A549 (cell line): ENCODE data around the gene IDE. TPM values are rescaled to one million over a fixed set of nuclear protein-coding genes. Genes with fewer than 3 reads are reported as not detected.

Source experiments
- ATAC-seq, 2 experiments: fragments of 200-7000 bp in 1 of 2; fragments of >200 bp in 1 of 2; cut with Nextera tagmentation in 1 of 2; cut with Tn5 transposase in 1 of 2; 3 replicates each; pipeline versions ENCODE4 v1.8.0 to v1.9.1; 2018 to 2020; ENCODE audit warnings: mild to moderate bottlenecking in 1 of 2, moderate library complexity in 1 of 2
- CTCF ChIA-PET: fragments of 300-600 bp; sonication (Branson Sonifier 250); formaldehyde crosslinking; extraction: SDS; loops from one replicate; lab custom pipeline; 2021; ENCODE audit warnings: antibody characterized with exemption, inconsistent platforms; lab: Yijun Ruan, JAX
- POLR2A ChIA-PET: fragments of 350-600 bp; formaldehyde crosslinking; extraction: SDS; loops from one replicate; lab custom pipeline; 2021; ENCODE audit warnings: antibody characterized with exemption, inconsistent platforms; lab: Yijun Ruan, JAX
- DNase-seq, 2 experiments: peaks; one replicate each; pipeline versions ENCODE4 v3.0.0 to v3.0.0-alpha.2; 2011 to 2016; ENCODE audit warnings: low read depth in 1 of 2, low spot score in 1 of 2
- FAIRE-seq: peaks from 2 replicates; lab custom pipeline; 2011; peaks lifted over from hg19 to GRCh38; lab: Jason Lieb, UNC
- H3K27ac ChIP-seq, 2 experiments: fragments of >200 bp; sonication (Bioruptor Twin); formaldehyde crosslinking; 3 replicates each; pipeline ENCODE4 v1.5.1; 2016 to 2017
- H3K4me1 ChIP-seq: fragments of >200 bp; sonication (Bioruptor Twin); formaldehyde crosslinking; 3 replicates; pipeline ENCODE4 v1.6.1; 2016
- H3K4me2 ChIP-seq: fragments of >200 bp; sonication (Bioruptor Twin); formaldehyde crosslinking; 3 replicates; pipeline ENCODE4 v1.6.1; 2016
- H3K4me3 ChIP-seq: fragments of >200 bp; sonication (Bioruptor Twin); formaldehyde crosslinking; 3 replicates; pipeline ENCODE4 v1.5.1; 2016
- H3K9me3 ChIP-seq: fragments of >200 bp; sonication (Bioruptor Twin); formaldehyde crosslinking; 3 replicates; pipeline ENCODE4 v1.6.1; 2016
- BCL3 ChIP-seq: fragments of >200 bp; sonication (Bioruptor Twin); formaldehyde crosslinking; IDR thresholded peaks from 3 replicates; pipeline ENCODE4 v1.6.1; 2016
- CHD4 ChIP-seq: fragments of 200-600 bp; sonication (generic); IDR thresholded peaks from 2 replicates; pipeline ENCODE4 v1.6.1; 2016; ENCODE audit warnings: antibody characterized with exemption, mild to moderate bottlenecking, borderline replicate concordance
- EP300 ChIP-seq, 2 experiments: fragments of >200 bp; sonication (Bioruptor Twin); formaldehyde crosslinking; IDR thresholded peaks; 2 replicates in 1 of 2; 3 replicates in 1 of 2; pipeline ENCODE4 v1.6.1; 2016 to 2017
- HES2 ChIP-seq: fragments of >200 bp; sonication (Bioruptor Twin); formaldehyde crosslinking; IDR thresholded peaks from 2 replicates; pipeline ENCODE4 v1.6.1; 2016
- HMGXB4 ChIP-seq: fragments of 250-450 bp; sonication (Bioruptor Pico); IDR thresholded peaks from 2 replicates; pipeline ENCODE4 v1.5.0; 2021; ENCODE audit warnings: mild to moderate bottlenecking, moderate library complexity, borderline replicate concordance
- JUN ChIP-seq, 2 experiments: fragments of >200 bp; sonication (Bioruptor Twin); formaldehyde crosslinking; IDR thresholded peaks; 2 replicates in 1 of 2; 3 replicates in 1 of 2; pipeline ENCODE4 v1.6.1; 2016 to 2017
- KDM1A ChIP-seq: fragments of 200-600 bp; sonication (generic); IDR thresholded peaks from 2 replicates; pipeline ENCODE4 v1.6.1; 2016; ENCODE audit warnings: low read depth, mild to moderate bottlenecking
- KDM5A ChIP-seq: fragments of 200-600 bp; sonication (generic); IDR thresholded peaks from 2 replicates; pipeline ENCODE4 v1.6.1; 2016; ENCODE audit warnings: antibody characterized with exemption, mild to moderate bottlenecking
- MAZ ChIP-seq: fragments of 150-350 bp; IDR thresholded peaks from 2 replicates; pipeline ENCODE4 v1.6.1; 2014; ENCODE audit warnings: antibody characterized with exemption, low read depth, low read length, borderline replicate concordance
- MYC ChIP-seq: IDR thresholded peaks from 2 replicates; pipeline ENCODE4 v1.6.1; 2012; ENCODE audit warnings: mild to moderate bottlenecking, inconsistent platforms, low read length, improper control_type of control experiment, borderline replicate concordance
- NFE2L2 ChIP-seq: fragments of 150-350 bp; conservative IDR thresholded peaks from 2 replicates; pipeline ENCODE4 v1.6.1; 2014; ENCODE audit warnings: low read length
- NPAS2 ChIP-seq: fragments of 250-450 bp; sonication (Bioruptor Pico); IDR thresholded peaks from 2 replicates; pipeline ENCODE4 v1.8.0; 2022; ENCODE audit warnings: mild to moderate bottlenecking, moderate library complexity, borderline replicate concordance
- NR3C1 ChIP-seq: fragments of >200 bp; sonication (Bioruptor Twin); formaldehyde crosslinking; IDR thresholded peaks from 3 replicates; pipeline ENCODE4 v1.6.1; 2017
- PBX3 ChIP-seq: IDR thresholded peaks from 2 replicates; pipeline ENCODE4 v1.6.1; 2012
- PHF8 ChIP-seq: fragments of 200-600 bp; sonication (generic); IDR thresholded peaks from 2 replicates; pipeline ENCODE4 v1.6.1; 2016; ENCODE audit warnings: low read depth, mild to moderate bottlenecking, antibody characterized with exemption, moderate library complexity, borderline replicate concordance
- POLR2A ChIP-seq: IDR thresholded peaks from 2 replicates; pipeline ENCODE4 v1.6.1; 2012; ENCODE audit warnings: mild to moderate bottlenecking, low read length
- RARB ChIP-seq: fragments of 250-450 bp; sonication (Bioruptor Pico); IDR thresholded peaks from 2 replicates; pipeline ENCODE4 v1.8.0; 2021; ENCODE audit warnings: mild to moderate bottlenecking, moderate library complexity
- RCOR1 ChIP-seq: fragments of 150-350 bp; IDR thresholded peaks from 2 replicates; pipeline ENCODE4 v1.6.1; 2014; ENCODE audit warnings: antibody characterized with exemption, low read length, low read depth
- REST ChIP-seq: fragments of 200-600 bp; sonication (generic); IDR thresholded peaks from 2 replicates; pipeline ENCODE4 v1.6.1; 2016; ENCODE audit warnings: antibody characterized with exemption, mild to moderate bottlenecking, moderate library complexity
- RFX5 ChIP-seq: fragments of 450-650 bp; IDR thresholded peaks from 2 replicates; pipeline ENCODE4 v1.7.1; 2014; ENCODE audit warnings: antibody characterized with exemption, mild to moderate bottlenecking, moderate library complexity
- RNF2 ChIP-seq: fragments of 200-600 bp; sonication (generic); IDR thresholded peaks from 2 replicates; pipeline ENCODE4 v1.6.1; 2016; ENCODE audit warnings: low read depth, mild to moderate bottlenecking, antibody characterized with exemption, moderate library complexity, borderline replicate concordance
- SREBF2 ChIP-seq: fragments of 450-650 bp; IDR thresholded peaks from 2 replicates; pipeline ENCODE4 v1.6.1; 2014; ENCODE audit warnings: mild to moderate bottlenecking, moderate library complexity
- TFCP2L1 ChIP-seq: fragments of 250-450 bp; sonication (Bioruptor Pico); IDR thresholded peaks from 2 replicates; pipeline ENCODE4 v1.5.0; 2021; ENCODE audit warnings: mild to moderate bottlenecking
- TP53 ChIP-seq: fragments of 250-450 bp; sonication (Bioruptor Pico); IDR thresholded peaks from 2 replicates; pipeline ENCODE4 v1.5.0; 2021; ENCODE audit warnings: mild to moderate bottlenecking, moderate library complexity
- ZC3H11A ChIP-seq: fragments of 450-650 bp; IDR thresholded peaks from 2 replicates; pipeline ENCODE4 v1.6.1; 2014; ENCODE audit warnings: antibody characterized with exemption, mild to moderate bottlenecking
- WGBS: methylation state at CpG from one replicate; pipeline ENCODE4 v1.1.6; 2017; ENCODE audit errors: missing lambda C conversion rate; 5-methylcytosine and 5-hydroxymethylcytosine counted together
- polyA plus RNA-seq, 4 experiments: library from polyadenylated mRNA; depleted of rRNA in 3 of 4; stranded (reverse); fragments of >200 nt; fragmentation: RNase III in 1 of 4; extraction: RNeasy Plus Mini Kit Qiagen cat#74134 plus additional on column Dnase treatment in 1 of 4; gene quantifications; 2 replicates in 3 of 4; 3 replicates in 1 of 4; pipeline ENCODE4 v1.2.3, GENCODE V29; 2011 to 2017

The IDE gene
- polyA plus RNA-seq, 2 of the 4 experiments (the other 2 are of a cell fraction): 25.1 to 61.1 TPM

GRCh38 chr10:92593619-92594588, 20.0 kb upstream of the IDE start:
- TF ChIP-seq EP300 (IDR thresholded peaks at IDR 0.05) (no peak), HMGXB4 (CRISPR knock-in tag) (no peak), RFX5 (no peak), HES2 (no peak), MYC (no peak), TP53 (CRISPR knock-in tag) (no peak), ZC3H11A (no peak), TFCP2L1 (CRISPR knock-in tag) (no peak), POLR2A (no peak), NPAS2 (CRISPR knock-in tag) (no peak), SREBF2 (no peak), MAZ (no peak), RARB (CRISPR knock-in tag) (no peak), PHF8 (no peak)
- Histone ChIP-seq H3K4me2 (peak overlapping the region; percentile 86), H3K4me3 (peak overlapping the region; percentile 63), H3K27ac (peak overlapping the region; percentile 95 to 96), H3K4me1 (peaks cover 22% of the 10 kb centered on the region), H3K9me3 (no peaks in the 10 kb centered on the region)
- ATAC-seq: no peak
- WGBS: 1% methylated on average over 9 of the region's 9 CpGs
- ChIA-PET POLR2A (no interaction called here), CTCF (interaction anchor here (0.6 to 1.1 kb wide), 2 partner anchors 10 to 19 kb away, joined by 3 read pairs; no protein-coding TSS in a partner anchor)
- DNase-seq: no peak
- no peak for FAIRE-seq

- Histone ChIP-seq H3K4me2 (peak within 1 kb of the TSS; percentile 86), H3K4me3 (peak within 1 kb of the TSS; percentile 63), H3K4me1 (peaks cover 22% of the 10 kb centered on the region), H3K27ac (peak within 1 kb of the TSS; percentile 95 to 96), H3K9me3 (no peaks in the 10 kb centered on the region)
- peak; percentile 78 to 91 for ATAC-seq
- peak; percentile 84 to 97 for DNase-seq
- POLR2A ChIA-PET: interaction anchor here (1.1 to 2.9 kb wide), 2 partner anchors 19 to 97 kb away, joined by 3 to 32 read pairs; partner anchors contain the start of genes HHEX and IDE
- under 1% methylated on average over 54 of the region's 61 CpGs for WGBS
- CTCF ChIA-PET: no interaction called here
- peak; percentile 68 for FAIRE-seq
- TF ChIP-seq PHF8 (0 out of 2 replicates have a peak, but pooled peaks have one; percentile 24), RNF2 (no peak), RCOR1 (no peak), POLR2A (peak; percentile 83), KDM1A (peak; percentile 35; the same call in 1 of the 2 replicates), HES2 (no peak), NFE2L2 (no peak), KDM5A (peak; percentile 75), CHD4 (no peak), BCL3 (peak; percentile 94; the same call in 2 of the 3 replicates), NR3C1 (no peak), JUN (IDR thresholded peaks at IDR 0.05) (peak; percentile 84), REST (no peak), PBX3 (no peak)
Observed at GRCh38 chr10:92592761-92593618, 19.1 kb upstream of the IDE start, which contains the start of gene KIF11. KIF11 (plus strand) TSS chr10:92593130; CDS start chr10:92593376, 246 bp downstream.
